ENCODE results near the gene BRI3.
A peak's percentile ranks its signal among the peaks of the same experiment; 100 is the strongest.
"Not testable (repeated sequence)": the region's sequence is repeated elsewhere in the genome, so short reads cannot be mapped to it uniquely, and the experiment has no call there.

BRI3 gene

GRCh38 chr7:98309566-98309965, 28.1 kb downstream of the BRI3 start:
- DNase-seq (ENCODE audit: low read depth in 2 of 2) = no peak

GRCh38 chr7:98312201-98312600, 30.7 kb downstream of the BRI3 start:
- DNase-seq (ENCODE audit: low read depth in 2 of 2) = no peak

GRCh38 chr7:98314469-98314868, 33.0 kb downstream of the BRI3 start:
- no peak for DNase-seq (ENCODE audit: low read depth in 2 of 2)

DNA sequence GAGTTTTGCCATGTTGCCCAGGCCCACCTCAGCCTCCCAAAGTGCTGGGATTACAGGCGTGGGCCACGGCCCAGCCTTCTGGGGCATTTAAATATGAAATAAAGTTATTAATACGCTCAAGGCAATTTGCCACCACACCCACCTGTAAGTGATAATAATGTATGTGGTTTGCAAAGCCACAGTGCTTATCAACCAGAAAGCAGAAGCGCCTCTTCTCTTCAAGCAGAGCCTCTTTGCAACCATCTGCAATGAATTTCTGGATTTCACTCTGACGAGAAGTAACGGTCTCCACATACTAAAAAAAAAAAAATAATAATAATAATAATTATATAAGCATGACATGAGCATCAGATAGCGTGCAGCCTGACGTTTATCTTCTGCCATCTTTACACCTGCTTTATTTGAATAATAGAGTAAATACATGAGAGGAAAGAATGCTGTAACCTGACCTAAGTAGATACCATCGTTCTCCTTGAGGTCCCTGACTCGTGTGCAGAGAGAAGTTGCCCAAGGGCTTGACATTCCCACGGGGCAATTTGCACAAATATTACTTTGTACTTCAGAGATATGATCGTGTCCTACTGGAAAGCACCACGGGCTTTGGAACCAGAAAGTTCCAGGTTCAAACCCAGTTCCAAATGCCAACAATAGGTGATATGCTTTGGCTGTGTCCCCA, 34.0 kb downstream of the BRI3 start:
- DNase-seq (ENCODE audit: low read depth in 2 of 2) = no peak

DNA sequence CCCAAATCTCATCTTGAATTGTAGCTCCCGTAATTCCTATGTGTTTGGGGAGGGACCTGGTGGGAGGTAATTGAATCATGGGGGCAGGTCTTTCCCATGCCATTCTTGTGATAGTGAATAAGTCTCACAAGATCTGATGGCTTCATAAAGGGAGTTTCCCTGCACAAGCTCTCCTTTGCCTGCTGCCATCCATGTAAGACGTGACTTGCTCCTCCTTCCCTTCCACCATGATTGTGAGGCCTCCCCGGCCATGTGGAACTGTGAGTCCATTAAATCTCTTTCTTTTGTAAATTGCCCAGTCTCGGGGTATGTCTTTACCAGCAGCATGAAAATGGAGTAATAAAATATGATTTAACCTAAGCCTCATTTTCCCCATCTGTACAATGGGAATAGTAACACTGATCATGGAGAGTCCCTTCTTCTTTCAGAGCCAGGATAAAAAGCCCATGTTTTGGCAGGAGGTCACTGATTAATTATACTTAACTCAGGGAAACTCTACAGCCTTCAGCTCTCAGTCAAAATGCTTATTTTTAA, 34.6 kb downstream of the BRI3 start:
- not testable (repeated sequence) for DNase-seq (ENCODE audit: low read depth in 2 of 2)

- DNase-seq (ENCODE audit: low read depth in 2 of 2) = no peak
Measured at GRCh38 chr7:98317366-98318040, 36.0 kb downstream of the BRI3 start.

GRCh38 chr7:98319176-98319575, 37.7 kb downstream of the BRI3 start:
- DNase-seq (ENCODE audit: low read depth in 2 of 2) = no peak

GRCh38 chr7:98321301-98321700, 39.8 kb downstream of the BRI3 start:
- no peak for DNase-seq (ENCODE audit: low read depth in 2 of 2)

DNA sequence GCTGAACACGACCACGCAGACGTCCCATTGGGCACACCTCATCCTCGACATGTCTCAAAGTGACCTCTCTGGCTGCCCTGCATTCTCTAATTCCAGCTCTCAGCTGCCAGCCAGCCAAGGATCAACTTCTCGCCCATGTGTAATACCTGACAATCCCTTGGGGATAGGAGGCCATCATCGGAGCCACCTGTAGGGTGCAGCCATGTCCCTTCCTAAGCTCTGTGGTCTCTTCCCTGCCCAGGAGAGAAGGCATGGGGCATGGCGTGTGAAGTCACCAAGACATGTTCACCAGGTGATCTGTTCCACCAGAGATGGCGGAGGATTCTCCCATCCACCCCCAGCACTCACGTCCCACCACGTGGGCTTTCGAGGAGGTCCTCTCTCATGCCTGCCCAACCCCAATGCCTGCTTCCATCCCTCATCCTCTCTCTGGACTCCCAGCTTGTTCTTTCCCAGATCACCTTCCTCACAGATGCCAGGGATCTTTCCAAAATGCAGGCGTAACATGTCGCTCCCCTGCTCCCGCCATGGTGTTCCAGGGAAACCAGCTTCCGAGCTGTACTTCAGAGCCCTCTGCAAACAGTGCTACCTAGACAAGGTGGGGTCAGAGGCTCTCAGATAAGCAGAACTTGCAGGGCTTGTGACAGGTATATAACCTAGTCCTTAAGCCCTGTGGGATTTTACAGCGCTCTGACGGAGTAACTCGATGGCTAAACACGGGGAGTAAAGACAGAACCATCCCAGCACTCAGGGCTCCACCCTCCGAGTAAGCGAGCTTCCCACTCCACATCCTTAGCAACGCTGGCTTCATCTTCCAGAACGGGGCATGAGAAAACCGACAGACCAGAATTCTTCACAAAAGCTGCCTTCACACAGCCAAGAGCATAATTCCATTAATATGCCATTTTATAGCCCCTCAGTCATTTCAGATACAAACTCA, 41.1 kb downstream of the BRI3 start:
- no peak for DNase-seq (ENCODE audit: low read depth in 2 of 2)

- no peak for DNase-seq (ENCODE audit: low read depth in 2 of 2)
Measured at GRCh38 chr7:98323597-98324322, 42.3 kb downstream of the BRI3 start.

DNA sequence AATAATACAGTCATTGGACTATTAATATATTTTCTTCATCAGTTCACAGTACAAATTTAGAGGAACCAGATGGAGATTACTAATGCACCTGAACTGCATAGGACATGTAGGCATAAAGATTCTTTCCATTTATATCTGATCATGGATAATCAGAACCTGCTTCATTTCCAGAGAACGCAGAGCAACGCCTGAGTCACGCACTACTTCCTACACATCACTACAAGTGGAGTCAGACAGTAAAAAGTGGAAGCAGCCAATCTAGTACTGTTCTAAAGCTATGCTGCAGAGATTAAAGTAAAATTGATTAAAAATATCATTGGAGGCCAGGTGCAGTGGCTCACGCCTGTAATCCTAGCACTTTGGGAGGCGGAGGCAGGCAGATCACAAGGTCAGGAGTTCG, 43.3 kb downstream of the BRI3 start:
- DNase-seq (ENCODE audit: low read depth in 2 of 2) = no peak

- no peak for DNase-seq (ENCODE audit: low read depth in 2 of 2)
Measured at GRCh38 chr7:98329100-98329790, 47.8 kb downstream of the BRI3 start.

DNA sequence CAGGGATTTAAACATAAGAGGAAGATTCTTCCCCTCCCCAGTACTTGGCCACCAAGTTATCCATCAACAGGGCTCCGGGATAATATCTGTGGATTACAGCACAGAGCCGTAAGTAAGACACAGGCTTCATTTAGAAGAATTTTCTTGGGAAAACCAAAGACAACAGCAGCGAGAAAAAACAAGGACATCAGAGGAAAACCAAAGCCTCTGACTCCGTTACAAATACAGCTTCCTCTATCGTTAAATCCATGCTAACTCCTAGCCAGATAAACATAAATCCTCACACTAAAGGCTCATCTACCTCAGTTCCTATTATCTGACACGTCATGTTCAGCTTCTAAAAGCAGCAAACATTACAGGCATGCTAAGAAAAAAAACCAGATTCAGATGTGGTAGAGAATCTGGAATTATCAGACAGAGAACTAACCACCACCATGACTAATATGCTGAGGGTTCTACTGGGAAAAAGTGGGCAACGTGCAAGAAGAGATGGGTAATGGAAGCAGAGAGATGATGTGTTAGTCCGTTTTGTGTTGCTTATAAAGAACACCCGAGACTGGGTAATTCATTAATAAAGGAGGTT, 48.4 kb downstream of the BRI3 start:
- DNase-seq (ENCODE audit: low read depth in 2 of 2) = peak in 1 of 2 experiments; percentile 10

GRCh38 chr7:98330926-98331529, 49.5 kb downstream of the BRI3 start:
- no peak for DNase-seq (ENCODE audit: low read depth in 2 of 2)

DNA sequence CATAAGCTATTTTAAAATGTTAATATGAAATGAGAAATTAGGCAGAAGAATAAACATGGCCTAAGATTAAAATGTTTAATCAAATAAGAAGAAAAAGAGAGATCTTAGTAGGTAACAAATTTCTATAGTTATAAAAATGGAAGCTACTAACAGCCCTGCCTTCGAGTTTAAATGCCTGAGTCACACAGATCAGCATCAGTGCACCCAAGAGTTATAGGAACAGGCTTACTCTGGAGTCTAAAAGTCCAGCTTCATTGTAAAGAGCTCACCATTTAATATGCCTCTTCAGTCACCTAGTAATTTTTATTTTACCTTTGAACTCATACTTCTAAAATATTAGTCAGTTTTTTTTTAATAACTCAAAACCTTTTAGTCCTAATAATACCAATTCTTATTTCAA, 52.6 kb downstream of the BRI3 start:
- no peak for DNase-seq (ENCODE audit: low read depth in 2 of 2)

- DNase-seq (ENCODE audit: low read depth in 2 of 2) = no peak
Measured at GRCh38 chr7:98335411-98335977, 54.0 kb downstream of the BRI3 start.

DNA sequence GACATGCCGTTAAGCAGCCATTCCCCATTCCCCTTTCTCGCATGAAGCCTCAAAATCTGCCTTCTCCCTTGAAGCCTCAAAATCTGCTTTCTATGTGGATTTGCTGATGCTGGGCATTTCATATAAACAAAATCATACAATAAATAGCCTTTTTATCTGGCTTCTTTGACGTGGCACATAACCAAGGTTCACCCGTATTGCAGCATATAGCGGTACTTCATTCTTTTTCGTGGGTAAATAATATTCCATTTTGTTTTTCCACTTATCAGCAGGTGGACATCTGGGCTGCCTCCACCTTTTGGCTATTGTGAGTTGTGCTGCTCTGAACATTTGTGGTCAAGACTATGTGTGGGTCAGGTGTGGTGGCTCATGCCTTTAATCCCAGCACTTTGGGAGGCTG, 57.0 kb downstream of the BRI3 start:
- no peak for DNase-seq (ENCODE audit: low read depth in 2 of 2)

DNA sequence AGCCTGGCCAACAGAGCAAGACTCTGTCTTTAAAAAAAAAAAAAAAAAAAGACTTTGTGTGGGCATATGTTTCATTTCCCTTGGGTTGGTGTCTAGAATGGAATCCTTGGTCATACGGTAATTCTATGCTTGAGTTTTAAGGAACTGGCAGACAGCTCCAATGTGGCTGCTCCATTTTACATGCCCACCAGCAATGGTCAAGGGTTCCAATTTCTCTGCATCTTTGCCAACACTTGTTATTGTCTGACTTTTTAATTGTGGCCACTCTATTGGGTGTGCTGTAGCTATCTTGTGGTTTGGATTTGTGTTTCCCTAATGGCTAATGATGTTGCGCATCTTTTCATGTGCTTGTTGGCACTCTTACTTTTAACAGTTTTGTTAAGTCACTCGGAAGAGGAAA, 57.6 kb downstream of the BRI3 start:
- no peak for DNase-seq (ENCODE audit: low read depth in 2 of 2)

- peak in 1 of 2 experiments; percentile 21 for DNase-seq (ENCODE audit: low read depth in 2 of 2)
Measured at GRCh38 chr7:98341106-98341505, 59.6 kb downstream of the BRI3 start.
